Small intestine (tissue), 7 donors: Measurements from ENCODE around the gene LLCFC1. TPM values are rescaled to one million over a fixed set of nuclear protein-coding genes. Genes with fewer than 3 reads are reported as not detected.
"Not testable (repeated sequence)": the region's sequence is repeated elsewhere in the genome, so short reads cannot be mapped to it uniquely, and the experiment has no call there.

Experiments
- DNase-seq, 2 donors: peaks; one replicate each; pipeline versions ENCODE4 v3.0.0 to v3.0.0-alpha.2; 2013
- FAIRE-seq: peaks from 2 replicates; lab custom pipeline; 2012; peaks lifted over from hg19 to GRCh38; lab: Jason Lieb, UNC
- H3K27ac ChIP-seq, 3 donors: one replicate each; pipeline ENCODE4 v1.5.1; 2013; ENCODE audit warnings: low read length in 2 of 3, mild to moderate bottlenecking in 2 of 3, control low read depth in 1 of 3, inconsistent platforms in 1 of 3, low read depth in 1 of 3, moderate library complexity in 1 of 3
- H3K27me3 ChIP-seq, 3 donors: one replicate each; pipeline ENCODE4 v1.6.1; 2013; ENCODE audit warnings: low read length in 3 of 3, inconsistent platforms in 1 of 3; ENCODE audit not compliant: control insufficient read depth in 3 of 3, insufficient read depth in 3 of 3
- H3K36me3 ChIP-seq, 3 donors: one replicate each; pipeline ENCODE4 v1.6.1; 2013; ENCODE audit warnings: low read length in 3 of 3, inconsistent platforms in 1 of 3, low read depth in 1 of 3, mild to moderate bottlenecking in 1 of 3, moderate library complexity in 1 of 3; ENCODE audit not compliant: control insufficient read depth in 3 of 3, insufficient read depth in 2 of 3
- H3K4me1 ChIP-seq, 3 donors: one replicate each; pipeline ENCODE4 v1.6.1; 2013; ENCODE audit warnings: low read length in 2 of 3, inconsistent platforms in 1 of 3, low read depth in 1 of 3, mild to moderate bottlenecking in 1 of 3, moderate library complexity in 1 of 3; ENCODE audit not compliant: control insufficient read depth in 3 of 3, insufficient read depth in 2 of 3
- H3K4me3 ChIP-seq, 3 donors: one replicate each; pipeline ENCODE4 v1.5.1; 2013; ENCODE audit warnings: low read length in 3 of 3, control low read depth in 1 of 3, inconsistent platforms in 1 of 3, low read depth in 1 of 3, mild to moderate bottlenecking in 1 of 3, moderate library complexity in 1 of 3
- H3K9me3 ChIP-seq, 2 donors: one replicate each; pipeline ENCODE4 v1.6.1; 2013; ENCODE audit warnings: low read depth in 1 of 2, low read length in 1 of 2; ENCODE audit not compliant: control insufficient read depth in 2 of 2, insufficient read depth in 1 of 2
- WGBS, 3 donors: extraction: QIAGEN DNeasy Blood & Tissue Kit; methylation state at CpG; one replicate each; pipeline ENCODE4 v1.1.7; 2013; 5-methylcytosine and 5-hydroxymethylcytosine counted together
- polyA plus RNA-seq, 4 donors: library from polyadenylated mRNA; stranded (reverse) in 3 of 4; unstranded in 1 of 4; fragments of 200-250 nt in 3 of 4; fragments of 120-200 nt in 1 of 4; gene quantifications; one replicate each; pipeline versions ENCODE4 v1.2.1 to v1.2.3, GENCODE V29; 2013
- donor health status: healthy with polysubstance abuse.
- donor health status: control.
- donor health status: control.
- donor health status: Bipolar disorder and iron deficiency.
- donor health status: healthy.

Gene LLCFC1
- polyA plus RNA-seq, 4 donors: 0.19 TPM; not detected in 3

DNA sequence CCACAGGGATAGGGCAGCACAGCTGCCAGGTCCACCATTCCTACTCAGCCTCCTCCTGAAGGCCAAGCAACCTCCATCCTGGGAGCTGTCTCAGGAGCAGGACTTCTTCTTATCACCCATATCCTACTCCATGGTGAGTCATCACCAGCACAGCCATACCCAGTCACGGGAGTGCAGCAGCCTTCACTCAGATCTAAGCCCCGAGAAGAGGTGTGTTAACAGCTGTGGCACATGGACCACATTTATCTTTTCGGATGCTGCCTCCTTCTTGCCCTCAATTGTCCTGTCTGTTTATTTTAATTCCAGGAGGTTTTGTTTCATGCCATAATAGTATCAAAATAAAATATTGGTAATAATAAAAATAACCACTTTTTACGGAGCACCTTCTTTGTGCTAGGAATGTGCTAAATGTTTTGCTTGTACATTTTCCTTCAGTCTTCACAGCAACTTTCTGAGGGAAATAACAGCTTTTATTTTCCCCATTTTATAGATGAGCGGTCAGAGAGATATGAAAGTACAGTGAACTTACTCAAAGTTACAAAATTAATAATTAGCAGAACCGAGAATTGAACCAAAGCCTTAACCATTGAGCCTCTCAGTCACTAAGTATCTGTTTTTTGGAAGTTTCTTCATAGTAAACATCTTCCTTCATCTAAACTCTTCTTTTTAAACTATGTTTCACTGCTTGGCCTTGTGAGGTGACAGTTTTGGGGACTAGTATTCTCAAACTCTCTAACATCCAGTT, 25.4 kb downstream of the LLCFC1 start:
- no peaks in the 10 kb centered on the region for H3K9me3 ChIP-seq
- WGBS, 3 donors: 64 to 77% (median 71%) methylated on average over 6 of the region's 6 CpGs
- FAIRE-seq: no peak
- peaks cover 0 to 5% (median 0%) of the 10 kb centered on the region in 3 donors for H3K36me3 ChIP-seq
- DNase-seq: peak; percentile 31 to 66
- H3K4me1 ChIP-seq: peaks cover 0 to 26% (median 0%) of the 10 kb centered on the region in 3 donors
- H3K27ac ChIP-seq: no peak overlapping the region
- H3K27me3 ChIP-seq: no peaks in the 10 kb centered on the region
- no peak overlapping the region for H3K4me3 ChIP-seq

DNA sequence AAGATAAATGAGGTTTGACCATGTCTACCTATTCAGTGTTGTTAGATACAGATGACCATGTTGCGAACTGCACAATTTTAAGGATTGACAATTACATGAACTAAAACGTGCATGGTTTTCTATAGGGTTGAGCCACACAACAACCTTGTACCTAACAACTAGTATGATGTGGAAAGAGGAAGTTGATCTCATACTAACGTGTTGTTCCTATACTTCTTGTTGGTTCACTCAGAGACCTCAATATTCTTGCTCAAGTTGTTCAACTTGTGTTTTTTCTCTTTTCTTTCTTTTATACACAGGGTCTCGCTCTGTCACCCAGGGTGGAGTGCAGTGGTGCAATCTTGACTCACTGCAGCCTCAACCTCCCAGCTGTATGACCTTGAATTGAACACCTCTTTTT, 28.9 kb downstream of the LLCFC1 start:
- H3K36me3 ChIP-seq: no peaks in the 10 kb centered on the region
- no peak overlapping the region for H3K4me3 ChIP-seq
- H3K4me1 ChIP-seq: peaks cover 0 to 17% (median 0%) of the 10 kb centered on the region in 3 donors
- DNase-seq (no peak), FAIRE-seq (no peak)
- H3K9me3 ChIP-seq: no peaks in the 10 kb centered on the region
- 65 to 78% (median 66%) methylated on average over 4 of the region's 4 CpGs for WGBS, 3 donors
- no peaks in the 10 kb centered on the region for H3K27me3 ChIP-seq
- H3K27ac ChIP-seq: no peak overlapping the region

DNA sequence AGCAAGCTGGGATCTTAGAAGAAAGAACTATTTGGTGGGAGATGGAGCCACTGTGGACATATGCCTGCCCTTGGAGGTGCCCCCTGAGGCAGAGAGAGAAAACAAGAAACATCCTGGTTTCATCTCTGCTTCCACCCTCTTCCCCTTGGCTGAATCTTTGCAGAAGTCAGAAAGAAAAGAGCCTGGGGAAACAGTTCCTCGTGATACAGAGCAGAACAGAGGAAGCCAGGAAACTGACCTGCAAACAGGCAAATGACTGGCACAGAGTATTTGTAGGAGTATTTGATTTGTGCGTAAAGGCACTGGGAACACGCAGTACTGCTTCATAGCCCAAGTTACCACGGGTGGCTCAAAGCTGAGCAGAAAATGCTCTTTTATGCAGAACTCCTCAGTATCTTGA, 29.9 kb downstream of the LLCFC1 start:
- WGBS, 3 donors: 36 to 54% (median 40%) methylated on average over 4 of the region's 4 CpGs
- no peaks in the 10 kb centered on the region for H3K9me3 ChIP-seq
- DNase-seq: no peak
- H3K27ac ChIP-seq: no peak overlapping the region
- H3K27me3 ChIP-seq: no peaks in the 10 kb centered on the region
- no peak overlapping the region for H3K4me3 ChIP-seq
- H3K36me3 ChIP-seq: no peaks in the 10 kb centered on the region
- peaks cover 0 to 10% (median 0%) of the 10 kb centered on the region in 3 donors for H3K4me1 ChIP-seq
- no peak for FAIRE-seq

DNA sequence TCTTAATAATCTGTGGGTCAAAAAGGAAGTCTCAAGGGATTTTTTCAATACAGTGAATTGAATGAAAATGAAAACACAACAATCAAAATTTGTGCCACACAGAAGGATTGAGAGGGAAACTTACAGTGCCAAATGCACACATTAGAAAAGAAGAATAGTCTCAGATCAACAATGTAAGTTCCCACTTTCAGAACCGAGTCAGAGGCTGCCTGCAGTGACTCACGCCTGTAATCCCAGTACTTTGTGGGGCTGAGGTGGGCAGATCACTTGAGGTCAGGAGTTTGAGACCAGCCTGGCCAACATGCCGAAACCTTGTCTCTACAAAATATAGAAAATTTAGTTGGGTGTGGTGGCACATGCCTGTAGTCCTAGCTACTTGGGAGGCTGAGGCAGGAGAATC, 35.3 kb downstream of the LLCFC1 start:
- no peak for DNase-seq
- no peaks in the 10 kb centered on the region for H3K27me3 ChIP-seq
- no peak overlapping the region for H3K27ac ChIP-seq
- H3K4me3 ChIP-seq: no peak overlapping the region
- H3K4me1 ChIP-seq: no peaks in the 10 kb centered on the region
- no peaks in the 10 kb centered on the region for H3K36me3 ChIP-seq
- FAIRE-seq: no peak
- H3K9me3 ChIP-seq: no peaks in the 10 kb centered on the region
- WGBS, 3 donors: 63 to 76% (median 70%) methylated on average over 3 of the region's 3 CpGs

DNA sequence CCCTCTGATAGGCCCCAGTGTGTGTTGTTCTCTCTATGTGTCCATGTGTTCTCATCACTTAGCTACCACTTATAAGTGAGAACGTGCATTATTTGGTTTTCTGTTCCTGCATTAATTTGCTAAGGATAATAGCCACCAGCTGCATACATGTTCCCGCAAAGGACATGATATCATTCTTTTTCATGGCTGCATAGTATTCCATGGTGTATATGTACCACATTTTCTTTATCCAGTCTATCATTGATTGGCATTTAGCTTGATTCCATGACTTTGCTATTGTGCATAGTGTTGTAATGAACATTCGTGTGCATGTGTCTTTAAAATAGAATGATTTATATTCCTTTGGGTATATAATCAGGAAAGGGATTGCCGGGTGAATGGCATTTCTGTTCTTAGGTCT, 39.1 kb downstream of the LLCFC1 start:
- H3K9me3 ChIP-seq, H3K4me3 ChIP-seq, H3K27ac ChIP-seq, H3K4me1 ChIP-seq, H3K36me3 ChIP-seq, DNase-seq, H3K27me3 ChIP-seq, FAIRE-seq: not testable (repeated sequence)
- 82 to 88% (median 88%) methylated on average over 4 of the region's 4 CpGs for WGBS, 3 donors

DNA sequence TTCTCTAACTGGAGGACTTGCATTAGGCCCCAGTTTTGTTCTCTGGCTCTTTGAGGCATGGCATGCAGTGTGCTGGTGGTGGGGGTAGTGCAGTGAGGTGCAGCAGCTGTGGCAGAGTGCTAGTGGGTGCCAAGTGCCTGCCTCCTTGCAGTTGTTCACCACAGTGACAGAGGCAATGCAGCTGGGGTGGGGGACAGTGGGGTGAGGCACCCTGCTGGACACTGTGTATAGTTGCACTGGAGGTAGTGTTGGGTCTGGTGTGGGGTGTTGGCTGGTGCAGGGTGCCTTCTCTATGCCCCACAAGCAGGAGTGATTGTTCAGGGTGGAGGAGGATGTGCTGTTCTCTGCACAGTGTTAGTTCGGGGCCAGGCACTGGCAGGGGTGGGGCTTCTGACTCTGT, 44.5 kb downstream of the LLCFC1 start:
- no peak overlapping the region for H3K27ac ChIP-seq

DNA sequence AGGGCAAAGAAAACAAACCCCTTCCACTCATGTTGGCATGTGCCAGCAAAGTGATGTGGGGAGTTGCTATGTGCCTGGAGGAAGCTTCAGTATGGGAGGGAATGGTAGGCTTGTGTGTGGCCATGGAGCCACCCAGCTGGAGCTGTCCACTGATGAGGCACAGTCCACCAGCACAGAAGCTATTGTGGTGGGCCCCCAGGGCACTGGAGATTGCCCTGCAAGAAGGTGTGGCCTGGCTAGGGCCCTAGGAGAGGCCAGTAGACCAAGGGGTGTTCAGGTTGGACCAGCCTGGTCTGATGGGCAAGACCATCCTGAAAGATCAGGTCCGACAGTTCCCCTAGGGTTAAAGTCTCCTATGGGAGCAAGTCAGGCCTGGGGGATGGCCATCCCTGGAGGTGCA, 45.0 kb downstream of the LLCFC1 start:
- H3K4me3 ChIP-seq: no peak overlapping the region
- no peaks in the 10 kb centered on the region for H3K4me1 ChIP-seq
- H3K27ac ChIP-seq: no peak overlapping the region
- WGBS, 3 donors: 80 to 90% (median 88%) methylated on average over 1 of the region's 1 CpG
- FAIRE-seq: no peak
- H3K9me3 ChIP-seq: no peaks in the 10 kb centered on the region
- no peaks in the 10 kb centered on the region for H3K36me3 ChIP-seq
- no peaks in the 10 kb centered on the region for H3K27me3 ChIP-seq
- no peak for DNase-seq

More for the DNA sequence above, 44.5 kb downstream of the LLCFC1 start:
- no peak overlapping the region for H3K4me3 ChIP-seq
- DNase-seq: no peak
- no peaks in the 10 kb centered on the region for H3K36me3 ChIP-seq
- WGBS, 3 donors: 76 to 81% (median 78%) methylated on average over 1 of the region's 1 CpG
- H3K9me3 ChIP-seq: no peaks in the 10 kb centered on the region
- H3K27me3 ChIP-seq: no peaks in the 10 kb centered on the region
- H3K4me1 ChIP-seq: no peaks in the 10 kb centered on the region
- FAIRE-seq: no peak
